HuH-7 (cell line): Measurements from ENCODE around the gene DMRTB1.

Experiments used
- DNase-seq: peaks from one replicate; pipeline ENCODE4 v3.0.0; 2011; ENCODE audit warnings: low spot score

The DMRTB1 gene

DNA sequence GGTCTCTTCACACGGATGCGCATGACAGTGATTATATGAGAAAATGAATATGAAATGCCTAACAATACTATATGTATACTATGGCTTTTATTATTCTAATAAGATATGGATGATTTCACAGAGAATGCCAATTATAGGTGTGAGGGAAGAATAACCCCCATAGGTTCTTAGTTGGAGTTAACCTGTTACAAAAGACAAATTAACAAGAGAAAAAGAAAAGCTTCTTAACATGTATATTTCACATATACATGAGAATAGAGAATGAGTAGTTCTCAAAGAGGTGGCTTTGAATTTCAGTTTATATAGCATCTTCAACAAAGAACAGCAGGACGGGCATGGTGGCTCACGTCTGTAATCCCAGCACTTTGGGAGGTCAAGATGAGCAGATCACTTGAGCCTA, 24.0 kb upstream of the DMRTB1 start:
- no peak for DNase-seq

DNA sequence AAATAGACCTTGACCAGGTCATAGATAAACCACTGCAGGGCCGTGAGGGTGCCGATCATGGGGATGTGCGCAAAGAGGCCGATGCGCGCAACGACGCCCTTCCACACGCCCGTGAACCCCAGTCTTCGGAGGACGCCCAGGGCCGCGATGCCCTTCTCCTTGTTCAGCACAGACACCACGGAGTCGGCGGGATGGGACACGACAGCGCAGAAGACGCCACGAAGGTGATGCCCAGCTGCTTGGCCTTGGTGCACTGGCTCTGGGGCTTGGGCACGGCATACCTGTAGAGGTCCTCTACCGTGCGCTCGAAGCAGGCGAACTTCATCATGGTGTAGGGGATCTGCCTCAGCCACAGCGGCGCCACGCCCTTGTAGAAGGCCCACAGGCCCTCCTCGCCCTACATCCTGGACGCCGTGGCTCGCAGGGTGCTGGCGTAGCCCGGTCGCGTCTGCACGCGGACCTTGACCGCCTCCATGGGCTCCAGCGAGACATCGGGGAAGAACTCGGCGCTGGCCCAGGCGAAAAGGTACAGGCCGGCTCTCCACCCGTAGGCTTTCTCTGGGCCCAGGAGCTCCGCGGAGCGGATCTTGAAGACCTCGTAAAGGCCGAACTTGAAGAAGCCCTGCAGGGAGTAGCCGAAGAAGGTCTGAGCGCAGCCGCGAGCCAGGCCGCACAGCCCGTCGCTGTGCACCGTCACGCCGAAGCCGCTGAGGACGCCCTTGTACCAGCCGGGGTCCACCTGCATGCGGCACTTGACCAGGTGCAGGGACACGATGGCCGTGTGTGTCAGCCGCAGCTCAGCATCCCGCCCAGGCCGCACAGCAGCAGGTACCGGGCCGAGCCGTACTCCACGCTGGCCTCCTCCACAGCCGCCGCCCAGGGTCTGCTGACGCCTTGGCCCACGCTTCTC, 20.5 kb upstream of the DMRTB1 start:
- DNase-seq: no peak

DNA sequence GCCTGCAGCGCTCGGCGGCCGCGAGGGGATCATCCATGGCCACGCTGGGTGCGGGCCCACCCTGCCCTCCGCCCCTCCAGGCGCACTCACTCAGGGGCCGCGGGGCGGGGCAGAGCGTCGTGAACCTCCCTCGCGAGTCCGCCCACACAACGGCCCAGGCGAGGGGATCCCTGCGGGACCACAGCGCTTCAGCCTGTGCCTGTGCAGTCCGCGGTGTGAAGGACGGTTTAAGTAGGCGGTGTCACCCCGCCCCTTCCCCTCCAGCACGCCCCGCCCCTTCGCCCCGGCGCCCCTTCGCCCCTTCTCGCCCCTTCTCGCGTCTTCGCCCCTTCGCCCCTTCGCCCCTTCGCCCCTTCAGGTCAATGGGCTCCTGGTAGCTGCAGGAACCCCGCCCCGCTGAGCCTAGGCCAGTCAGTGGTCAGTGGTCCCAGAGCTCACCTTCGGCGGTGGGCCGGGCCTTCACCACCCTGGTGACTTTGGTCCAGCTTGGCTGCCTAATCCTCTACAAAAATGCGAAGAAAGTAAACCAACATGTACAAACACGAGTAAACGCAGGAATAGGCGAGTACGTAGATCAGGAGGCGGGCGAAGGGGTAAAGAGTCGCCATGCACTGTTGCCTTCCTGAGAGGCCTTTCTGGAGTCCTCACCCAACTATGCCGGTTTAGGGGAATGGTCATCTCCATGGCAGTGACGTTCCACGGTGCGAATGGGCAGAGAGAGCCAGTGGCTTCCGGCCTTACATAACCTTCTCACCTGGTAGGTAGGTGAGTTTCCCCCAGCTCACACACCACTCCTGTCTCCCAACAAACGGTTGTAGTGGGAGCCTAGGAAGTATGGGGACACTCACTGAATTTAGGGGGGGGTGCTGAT, 19.6 kb upstream of the DMRTB1 start:
- no peak for DNase-seq

DNA sequence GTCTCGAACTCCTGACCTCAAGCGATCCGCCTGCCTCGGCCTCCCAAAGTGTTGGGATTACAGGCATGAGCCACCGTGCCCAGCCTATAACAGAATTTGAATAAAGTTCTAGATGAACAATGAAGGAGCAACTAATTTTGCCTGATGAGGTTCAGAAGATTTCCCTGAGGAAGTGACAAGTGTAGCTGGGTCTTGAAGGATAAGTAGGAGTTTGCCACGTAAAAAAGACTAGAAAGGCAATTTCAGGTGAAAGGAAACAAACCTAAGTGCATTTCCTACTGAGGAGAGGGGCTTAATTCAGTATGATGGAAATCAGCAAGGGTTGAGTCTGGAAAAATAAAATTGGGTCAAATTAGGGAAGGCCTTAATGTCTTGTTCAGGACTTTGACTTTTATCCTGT, 18.6 kb upstream of the DMRTB1 start:
- no peak for DNase-seq

DNA sequence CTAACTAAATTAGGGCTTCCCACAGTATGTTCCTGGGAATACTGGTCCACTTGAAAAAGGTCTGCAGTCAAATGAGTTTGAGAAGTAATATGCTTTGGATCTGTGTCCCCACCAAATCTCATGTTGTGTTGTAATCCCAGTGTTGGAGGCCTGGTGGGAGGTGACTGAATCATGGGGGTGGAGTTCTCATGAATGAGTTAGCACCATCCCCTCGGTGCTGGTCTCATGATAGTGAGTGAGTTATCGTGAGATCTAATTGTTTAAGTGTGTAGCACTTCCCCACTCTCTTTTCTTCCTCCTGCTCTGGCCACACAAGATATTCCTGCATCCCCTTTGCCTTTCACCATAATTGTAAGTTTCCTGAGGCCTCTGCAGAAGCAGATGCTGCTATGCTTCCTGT, 16.9 kb upstream of the DMRTB1 start:
- DNase-seq: no peak

DNA sequence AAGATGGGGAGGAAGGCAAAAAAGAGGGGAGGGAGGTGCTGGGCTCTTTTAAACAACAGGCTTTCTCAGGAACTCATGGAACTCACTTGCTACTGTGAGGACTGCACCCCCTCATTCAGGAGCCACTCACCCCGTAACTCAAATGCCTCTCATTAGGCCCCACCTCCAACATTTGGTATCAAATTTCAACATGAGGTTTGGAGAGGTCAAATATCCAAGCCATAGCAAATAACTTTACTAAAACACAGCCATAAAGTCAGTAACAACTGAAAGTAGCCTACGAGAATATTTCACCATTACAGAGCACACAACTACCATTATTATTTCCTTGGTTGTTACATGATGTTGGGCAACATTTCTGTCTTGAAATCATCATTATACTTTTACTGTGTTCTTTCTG, 13.1 kb upstream of the DMRTB1 start:
- DNase-seq: no peak

DNA sequence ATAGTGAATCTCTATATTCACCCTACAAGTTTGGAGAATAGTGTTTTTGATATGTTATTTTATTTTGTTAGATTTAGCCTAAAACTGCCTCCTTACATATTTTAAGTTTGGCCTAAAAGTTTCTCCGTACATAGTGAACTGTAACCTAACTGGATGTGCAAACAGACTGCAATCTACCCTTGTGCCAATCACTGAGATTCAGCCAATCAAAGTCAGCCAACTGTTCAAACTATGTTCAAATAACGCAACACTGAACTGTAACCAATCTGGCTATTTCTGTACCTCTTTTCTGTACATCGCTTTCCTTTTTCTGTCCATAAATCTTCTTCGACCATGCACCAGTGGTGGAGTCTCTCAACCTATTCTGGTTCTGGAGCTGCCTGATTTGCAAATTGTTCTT, 11.8 kb upstream of the DMRTB1 start:
- no peak for DNase-seq

DNA sequence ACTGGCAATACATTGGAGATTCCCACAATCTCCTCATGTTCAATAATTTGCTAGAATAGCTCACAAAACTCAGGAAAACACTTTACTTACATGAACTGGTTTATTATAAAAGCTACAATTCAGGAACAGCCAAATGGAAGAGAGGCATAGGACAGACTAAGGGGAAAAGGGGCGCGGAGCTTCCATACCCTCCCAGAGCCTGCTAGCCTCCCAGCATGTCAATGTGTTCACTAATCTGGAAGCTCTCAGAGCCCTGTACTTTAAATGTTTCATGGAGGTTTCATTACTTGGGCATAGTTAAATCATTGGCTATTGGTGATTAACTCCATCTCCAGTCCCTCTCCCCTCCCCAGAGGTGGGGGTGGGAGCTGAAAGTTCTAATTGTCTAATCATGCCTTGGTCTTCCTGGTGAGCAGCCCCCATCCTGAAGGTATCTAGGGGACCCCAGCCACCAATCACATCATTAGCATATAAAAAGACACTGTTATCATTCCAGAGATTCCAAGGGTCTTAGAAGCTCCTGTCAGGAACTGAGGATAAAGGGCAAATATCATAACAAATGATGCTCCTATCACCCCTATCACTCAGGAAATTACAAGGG, 10.9 kb upstream of the DMRTB1 start:
- DNase-seq: no peak

DNA sequence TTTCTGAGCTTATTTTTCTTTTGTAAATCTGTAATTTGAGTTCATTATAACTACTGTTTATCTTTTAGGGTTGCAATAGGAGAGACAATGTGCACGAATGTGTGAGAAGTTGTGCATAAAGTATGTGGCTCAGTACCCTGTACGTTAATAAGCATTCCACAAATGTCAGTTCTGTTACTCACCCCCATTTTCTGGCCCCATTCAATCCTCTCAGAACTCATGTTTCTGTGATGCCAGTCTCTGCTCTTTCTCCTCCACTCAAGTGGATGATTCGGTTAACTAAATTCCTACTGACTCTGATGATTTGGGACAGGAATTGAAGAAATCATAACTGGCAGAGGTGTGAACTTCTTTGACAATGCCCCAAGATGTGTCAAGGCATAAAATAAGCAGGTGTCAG, 10.2 kb upstream of the DMRTB1 start:
- no peak for DNase-seq

DNA sequence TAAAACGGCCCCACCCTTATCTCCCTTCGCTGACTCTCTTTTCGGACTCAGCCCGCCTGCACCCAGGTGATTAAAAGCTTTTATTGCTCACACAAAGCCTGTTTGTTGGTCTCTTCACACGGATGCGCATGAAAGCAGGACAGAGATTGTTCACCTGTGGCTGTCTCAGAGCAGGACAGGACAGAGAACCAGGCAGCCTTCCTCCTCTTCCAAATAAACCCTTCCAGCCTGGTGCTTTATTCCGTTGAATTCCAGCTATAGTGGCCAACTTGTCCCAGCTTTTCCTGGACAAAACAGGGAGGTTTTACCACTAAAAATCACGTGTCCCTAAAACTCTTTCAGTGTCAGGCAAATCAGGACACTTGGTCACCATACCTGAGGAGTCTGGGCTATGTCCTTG, 9.5 kb upstream of the DMRTB1 start:
- DNase-seq: no peak

DNA sequence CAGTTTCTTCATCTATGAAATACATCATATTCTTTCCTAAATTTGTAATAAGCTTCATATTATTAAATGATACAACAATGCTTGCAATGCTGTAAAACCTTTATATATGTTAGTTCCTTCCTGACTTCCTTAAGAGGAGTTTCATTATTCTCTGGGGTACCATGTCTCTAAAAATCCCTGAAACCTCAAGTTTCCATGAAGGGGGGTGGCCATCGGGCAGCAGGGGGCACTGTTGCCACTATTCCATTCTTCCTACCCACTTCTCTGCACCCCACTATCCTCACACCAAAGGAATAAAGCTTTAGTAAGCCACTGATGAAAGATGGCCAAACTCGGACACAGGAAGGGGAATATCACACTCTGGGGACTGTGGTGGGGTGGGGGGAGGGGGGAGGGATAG, 9.0 kb upstream of the DMRTB1 start:
- no peak for DNase-seq

DNA sequence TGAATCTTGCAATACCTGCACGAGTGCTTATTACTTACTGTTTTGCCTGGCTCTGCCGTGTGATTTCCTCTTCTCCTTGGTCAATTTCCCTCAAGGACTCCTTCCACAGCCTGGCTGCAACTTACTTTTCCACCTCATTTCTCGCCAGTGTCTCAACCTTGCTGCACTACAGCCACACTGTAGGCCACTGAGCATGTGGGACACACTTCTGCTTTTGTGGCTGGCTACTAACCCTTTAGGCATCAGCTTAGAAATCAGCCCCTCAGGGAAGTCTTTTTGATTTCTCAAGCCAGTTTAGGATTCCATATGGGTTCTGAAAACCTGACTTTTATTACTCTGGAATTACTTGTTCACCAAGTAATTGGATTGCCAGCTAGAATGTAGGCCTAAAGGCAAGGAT, 5.2 kb upstream of the DMRTB1 start:
- no peak for DNase-seq

DNA sequence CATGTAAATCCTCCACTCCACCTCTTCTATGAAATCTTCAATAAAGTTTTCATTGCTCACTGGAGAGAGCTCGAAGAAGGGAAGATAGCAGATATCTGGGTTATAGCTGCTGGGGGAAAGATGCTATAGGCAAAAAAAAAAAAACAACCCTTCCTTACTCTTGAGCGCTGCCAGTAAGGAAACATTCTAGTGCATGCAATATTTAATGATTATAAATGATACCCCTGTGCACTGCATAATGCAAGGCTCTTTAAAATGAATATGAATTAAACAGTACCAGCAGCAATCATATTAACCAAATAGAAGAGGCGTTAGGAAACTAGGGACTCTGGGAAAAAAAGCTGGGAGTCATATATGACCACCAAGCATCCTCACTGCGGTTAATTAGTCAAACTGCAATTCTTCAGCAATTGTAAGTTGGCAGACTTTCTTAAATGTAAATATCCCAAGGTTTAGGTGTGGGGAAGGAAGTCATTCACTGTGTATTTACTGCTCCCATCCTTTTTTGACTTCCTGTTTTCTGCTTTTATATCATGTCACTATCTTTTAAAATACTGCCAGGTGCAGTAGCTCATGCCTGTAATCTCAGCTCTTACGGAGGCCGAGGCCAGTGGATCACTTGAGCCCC, 3.7 kb upstream of the DMRTB1 start:
- DNase-seq: no peak

DNA sequence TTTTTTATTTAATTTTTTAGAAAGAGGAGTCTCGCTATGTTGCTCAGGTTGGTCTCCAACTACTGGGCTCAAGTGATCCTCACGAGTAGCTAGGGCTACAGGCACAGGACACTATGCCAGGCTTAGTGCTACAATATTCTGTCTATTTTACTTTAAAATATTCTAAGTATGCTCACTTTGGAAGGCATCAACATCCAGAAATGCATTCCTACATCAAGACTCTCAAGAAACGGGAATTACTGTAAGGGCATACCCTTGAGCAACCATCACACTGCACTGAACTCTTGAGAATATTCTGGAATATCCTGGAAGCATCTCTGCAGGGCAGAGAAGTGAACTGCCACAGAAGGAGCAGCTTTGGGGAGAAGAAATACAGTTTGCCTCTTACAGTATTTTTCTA, 565 bp upstream of the DMRTB1 start:
- DNase-seq: no peak

DNA sequence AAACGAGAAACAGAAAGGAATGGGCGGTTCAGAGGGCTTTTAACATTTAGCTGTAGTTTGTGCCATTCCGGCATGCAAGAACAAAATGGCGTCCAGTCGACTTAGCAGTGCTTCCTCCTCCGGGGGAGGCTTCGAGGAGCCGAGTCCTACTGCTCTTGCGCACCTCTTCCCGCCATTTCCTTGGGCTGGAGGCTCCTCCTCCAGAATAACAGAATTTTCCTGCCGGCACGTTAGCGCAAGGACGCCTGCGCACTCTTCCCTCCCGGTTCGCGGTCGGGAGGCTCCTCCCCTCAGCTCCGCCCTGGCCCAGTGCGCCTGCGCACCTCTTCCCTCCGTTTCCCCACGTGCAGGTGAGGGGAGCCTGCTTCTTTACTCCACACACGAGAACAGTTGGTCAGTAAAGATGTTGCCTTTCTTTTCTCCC, 1.0 kb downstream of the DMRTB1 start:
- DNase-seq: no peak

DNA sequence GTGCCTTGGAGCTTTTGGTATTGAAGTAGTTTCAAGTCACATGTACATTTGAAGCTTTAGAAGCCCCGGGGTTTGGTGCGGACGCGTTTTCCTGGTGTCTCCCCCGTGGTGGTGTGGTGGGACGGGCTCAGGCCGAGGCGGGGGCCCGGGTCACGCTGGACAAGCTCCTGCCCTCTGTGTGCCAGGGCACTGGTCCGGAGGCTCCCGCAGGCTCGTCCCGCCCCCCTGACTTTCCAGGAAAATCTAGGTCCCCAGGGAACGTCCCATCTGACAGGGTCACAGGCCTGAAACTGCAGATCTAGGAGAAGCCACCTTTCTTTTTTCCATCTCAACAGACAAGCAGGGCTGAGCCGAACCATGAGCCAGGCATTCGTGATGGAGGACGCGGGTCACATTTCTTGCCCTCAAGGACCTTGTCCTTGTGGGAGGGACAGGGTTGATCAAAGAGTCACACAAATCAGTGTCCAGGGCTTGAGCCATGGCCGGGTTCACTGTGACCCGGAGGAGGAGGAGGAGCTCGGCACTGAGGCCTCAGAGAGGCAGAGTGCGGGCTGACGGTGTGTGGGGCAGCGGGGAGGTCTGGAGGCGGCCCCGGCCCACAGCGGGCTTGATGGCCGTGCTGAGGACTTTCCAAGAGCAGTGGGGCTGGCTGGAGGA, 1.6 kb downstream of the DMRTB1 start:
- no peak for DNase-seq

DNA sequence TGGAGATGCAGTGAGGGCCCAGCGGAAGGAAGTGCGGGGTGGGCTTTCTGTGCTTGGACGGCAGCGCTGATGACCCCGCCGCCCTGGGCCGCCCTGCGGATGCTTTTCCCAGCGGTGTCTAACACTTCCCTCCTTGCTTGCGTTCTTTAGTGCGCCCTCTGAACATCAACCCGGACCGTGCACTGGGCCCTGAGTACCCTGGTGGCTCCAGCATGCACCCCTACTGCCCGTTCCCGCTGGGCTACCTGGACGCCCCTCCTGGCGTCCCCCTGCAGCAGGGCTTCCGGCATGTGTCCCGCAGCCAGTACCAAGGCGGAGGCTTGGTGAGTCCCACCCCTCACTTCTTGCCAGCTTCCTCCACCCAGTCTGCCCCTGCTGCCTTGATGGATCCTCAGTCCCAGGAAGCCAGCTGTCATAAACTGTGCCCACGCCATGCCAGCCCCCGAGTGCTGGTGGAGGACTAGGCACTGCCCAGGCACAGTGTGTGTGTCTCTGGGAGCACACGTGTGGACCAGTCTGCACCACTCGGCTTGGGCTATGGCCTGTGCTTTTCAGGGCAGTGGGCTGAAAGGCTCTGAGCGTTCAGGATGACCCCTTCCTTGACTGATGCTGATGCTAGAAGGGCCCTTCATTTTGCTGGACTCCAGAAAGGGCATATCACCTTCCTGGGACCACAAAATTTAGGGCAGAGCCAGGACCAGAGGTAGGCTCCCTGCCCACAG, 2.3 kb downstream of the DMRTB1 start:
- DNase-seq: no peak

DNA sequence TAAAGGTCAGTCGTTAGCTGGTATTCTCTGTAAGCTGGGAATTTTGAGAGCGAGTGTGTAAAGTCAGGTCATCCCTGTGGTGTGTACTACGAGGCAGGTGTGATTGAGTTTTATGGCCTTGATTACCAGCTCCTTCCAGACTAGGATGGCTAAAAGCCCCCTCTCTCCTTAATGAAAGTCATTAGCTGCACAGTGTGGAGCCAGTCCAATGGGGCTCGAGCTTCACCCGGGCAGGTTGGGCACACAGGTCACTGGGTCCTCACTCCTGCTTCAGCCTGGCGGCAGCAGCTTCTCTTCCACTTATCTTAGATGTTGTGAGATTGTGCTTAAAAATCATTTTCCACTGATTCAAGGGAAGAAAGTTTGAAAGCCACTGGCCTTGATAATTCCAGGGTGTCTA, 3.0 kb downstream of the DMRTB1 start:
- DNase-seq: no peak

DNA sequence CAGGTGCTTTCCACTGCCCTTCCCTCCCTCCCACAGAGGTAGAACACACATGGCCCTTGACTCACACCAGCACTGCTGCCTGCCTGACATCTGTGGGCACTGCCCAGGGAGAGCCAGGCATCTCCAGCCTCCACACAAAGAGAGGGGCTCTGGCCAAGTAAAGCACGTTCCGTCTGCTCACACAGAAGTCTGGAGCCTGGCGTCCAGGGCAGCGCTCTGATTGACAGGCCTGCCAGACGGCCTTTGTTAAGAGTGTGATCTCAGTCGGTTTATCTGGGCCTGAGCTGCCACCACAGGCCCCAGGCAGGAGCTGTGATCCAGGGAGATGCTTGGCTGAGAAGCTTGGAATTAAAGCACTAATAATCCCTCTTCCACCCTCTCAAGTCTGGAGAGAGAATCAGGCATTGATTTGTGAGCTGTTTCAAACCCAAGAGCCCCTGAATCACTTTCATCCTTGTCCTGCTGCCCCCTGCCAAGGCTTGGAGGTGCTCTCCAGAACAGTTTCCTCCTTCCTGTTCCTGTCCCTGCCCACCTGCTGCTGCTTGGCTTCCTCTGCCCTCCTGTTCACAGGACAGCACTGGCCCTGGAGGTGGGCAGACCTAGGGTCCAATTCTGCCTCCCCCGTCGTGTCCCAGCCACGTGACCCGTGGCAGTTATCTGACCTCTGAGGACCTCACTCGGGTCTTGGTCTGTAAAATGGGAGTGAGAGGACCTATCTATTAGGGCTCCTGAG, 3.7 kb downstream of the DMRTB1 start:
- no peak for DNase-seq
